Epithelial cell of proximal tubule (primary cell): ENCODE measurements around the gene PTAR1. TPM values are rescaled to one million over a fixed set of nuclear protein-coding genes. Genes with fewer than 3 reads are reported as not detected.
A peak's percentile ranks its signal among the peaks of the same experiment; 100 is the strongest.
"Not testable (repeated sequence)": the region's sequence is repeated elsewhere in the genome, so short reads cannot be mapped to it uniquely, and the experiment has no call there.

Experiments
- DNase-seq: peaks from one replicate; pipeline ENCODE4 v3.0.0-alpha.2; 2011; ENCODE audit warnings: low read depth
- H3K4me3 ChIP-seq: 2 replicates; pipeline ENCODE4 v1.5.1; 2011; ENCODE audit warnings: low read depth, mild to moderate bottlenecking, low read length
- total RNA-seq: library from RNA; depleted of rRNA; stranded (reverse); fragments of >200 nt; gene quantifications from 2 replicates; pipeline ENCODE4 v1.2.3, GENCODE V29; 2015
- TF ChIP-seq, protein P1 (sequence below): conservative IDR thresholded peaks from 2 replicates; pipeline ENCODE4 v1.5.1; 2012; ENCODE audit warnings: low read depth, mild to moderate bottlenecking, low read length

The PTAR1 gene
- total RNA-seq, 1 donor from 2014 or later, result 32.4 TPM

DNA sequence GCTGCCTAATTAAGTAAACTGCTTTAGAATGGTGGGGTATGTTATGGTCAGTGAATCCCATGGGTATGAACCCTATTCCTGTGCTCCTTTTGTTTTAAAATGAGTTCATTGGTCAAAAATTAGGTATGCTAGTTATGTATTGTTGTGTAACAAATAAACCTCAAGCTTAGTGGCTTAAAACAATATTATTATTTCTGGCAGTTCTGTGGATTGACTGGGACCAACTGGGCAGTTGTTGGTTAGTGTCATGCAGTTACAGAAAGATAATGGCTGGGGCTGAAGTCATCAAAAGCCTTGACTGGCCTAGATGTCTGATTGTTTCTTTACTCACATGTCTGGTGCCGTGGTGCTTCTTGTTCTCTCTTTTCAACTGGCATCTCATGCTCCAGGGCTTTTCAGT is 8.9 kb upstream of the PTAR1 start:
- no peak for DNase-seq
- TF ChIP-seq, protein P1, sequence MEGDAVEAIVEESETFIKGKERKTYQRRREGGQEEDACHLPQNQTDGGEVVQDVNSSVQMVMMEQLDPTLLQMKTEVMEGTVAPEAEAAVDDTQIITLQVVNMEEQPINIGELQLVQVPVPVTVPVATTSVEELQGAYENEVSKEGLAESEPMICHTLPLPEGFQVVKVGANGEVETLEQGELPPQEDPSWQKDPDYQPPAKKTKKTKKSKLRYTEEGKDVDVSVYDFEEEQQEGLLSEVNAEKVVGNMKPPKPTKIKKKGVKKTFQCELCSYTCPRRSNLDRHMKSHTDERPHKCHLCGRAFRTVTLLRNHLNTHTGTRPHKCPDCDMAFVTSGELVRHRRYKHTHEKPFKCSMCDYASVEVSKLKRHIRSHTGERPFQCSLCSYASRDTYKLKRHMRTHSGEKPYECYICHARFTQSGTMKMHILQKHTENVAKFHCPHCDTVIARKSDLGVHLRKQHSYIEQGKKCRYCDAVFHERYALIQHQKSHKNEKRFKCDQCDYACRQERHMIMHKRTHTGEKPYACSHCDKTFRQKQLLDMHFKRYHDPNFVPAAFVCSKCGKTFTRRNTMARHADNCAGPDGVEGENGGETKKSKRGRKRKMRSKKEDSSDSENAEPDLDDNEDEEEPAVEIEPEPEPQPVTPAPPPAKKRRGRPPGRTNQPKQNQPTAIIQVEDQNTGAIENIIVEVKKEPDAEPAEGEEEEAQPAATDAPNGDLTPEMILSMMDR, result no peak
- no peak overlapping the region for H3K4me3 ChIP-seq

DNA sequence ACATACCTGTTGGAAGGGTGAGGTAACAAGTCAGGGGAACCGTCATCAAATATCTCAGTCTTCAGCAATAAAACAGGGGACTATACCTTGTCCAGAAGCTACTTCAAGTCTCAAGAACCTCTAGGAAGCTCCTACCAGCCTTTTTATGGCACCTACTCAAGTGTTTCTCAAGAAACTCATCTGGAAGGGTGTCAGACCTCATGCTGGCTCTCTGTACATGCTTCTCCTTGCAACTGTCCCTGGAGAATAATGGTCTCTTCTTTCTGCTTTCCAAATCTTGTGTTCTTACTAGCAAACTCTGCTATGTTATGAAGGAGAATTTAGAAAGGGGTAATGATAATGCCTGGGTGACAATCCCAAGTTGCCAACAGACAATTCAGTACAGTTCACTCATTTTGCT is 8.3 kb upstream of the PTAR1 start:
- no peak overlapping the region for H3K4me3 ChIP-seq
- TF ChIP-seq, protein P1, result no peak
- no peak for DNase-seq

DNA sequence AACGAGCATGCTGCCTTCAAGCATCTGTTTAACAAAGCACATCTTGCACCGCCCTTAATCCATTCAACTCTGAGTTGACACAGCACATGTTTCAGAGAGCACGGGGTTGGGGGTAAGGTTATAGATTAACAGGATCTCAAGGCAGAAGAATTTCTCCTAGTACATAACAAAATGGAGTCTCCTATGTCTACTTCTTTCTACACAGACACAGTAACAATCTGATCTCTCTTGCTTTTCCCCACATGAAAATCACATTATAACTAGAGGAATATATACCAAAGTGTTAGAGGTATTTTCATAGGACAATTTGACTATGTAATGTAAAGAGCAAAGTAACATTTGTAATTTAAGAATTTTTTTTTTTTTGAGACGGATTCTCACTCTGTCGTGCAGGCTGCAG is 4.1 kb upstream of the PTAR1 start:
- not testable (repeated sequence) for H3K4me3 ChIP-seq, DNase-seq

DNA sequence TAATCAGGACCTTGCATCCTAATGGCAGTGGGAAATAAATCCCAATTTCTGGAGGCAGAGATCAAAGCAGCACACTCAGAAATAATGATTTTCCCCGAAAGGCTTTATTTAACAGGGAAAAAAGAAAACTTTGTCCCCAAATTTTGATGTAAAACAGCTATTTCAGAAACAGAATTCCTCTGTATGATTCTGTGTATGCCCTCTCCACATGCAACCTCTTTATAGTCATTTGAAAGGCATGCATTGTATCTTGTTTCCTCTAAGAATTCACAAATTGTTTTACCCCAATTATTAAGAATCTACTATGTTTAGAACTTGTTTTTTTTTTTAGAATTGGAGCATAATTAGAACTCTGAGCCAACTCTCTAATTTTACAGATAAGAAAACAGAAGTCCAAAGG is 2.7 kb upstream of the PTAR1 start:
- TF ChIP-seq, protein P1, result no peak
- H3K4me3 ChIP-seq, result no peak overlapping the region
- DNase-seq, result no peak

DNA sequence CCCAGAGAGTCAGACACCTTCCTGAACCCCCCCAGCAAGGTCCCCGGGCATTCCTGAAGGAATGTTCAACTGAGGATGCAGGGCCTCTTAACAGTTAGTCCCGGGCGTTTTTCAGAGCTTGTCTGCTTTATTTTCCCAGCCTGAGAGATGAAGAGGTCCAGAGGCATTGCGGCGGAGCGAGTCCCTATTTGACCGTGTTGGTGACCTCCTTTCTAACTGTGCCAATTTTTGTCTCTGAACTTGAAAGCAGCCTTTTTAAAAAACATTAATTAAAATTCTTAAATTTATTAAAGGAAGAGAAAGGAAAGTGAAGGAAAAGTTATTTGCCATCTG is 433 bp upstream of the PTAR1 start:
- no peak for DNase-seq
- peak overlapping the region; percentile 78 for H3K4me3 ChIP-seq
- TF ChIP-seq, protein P1, result no peak

DNA sequence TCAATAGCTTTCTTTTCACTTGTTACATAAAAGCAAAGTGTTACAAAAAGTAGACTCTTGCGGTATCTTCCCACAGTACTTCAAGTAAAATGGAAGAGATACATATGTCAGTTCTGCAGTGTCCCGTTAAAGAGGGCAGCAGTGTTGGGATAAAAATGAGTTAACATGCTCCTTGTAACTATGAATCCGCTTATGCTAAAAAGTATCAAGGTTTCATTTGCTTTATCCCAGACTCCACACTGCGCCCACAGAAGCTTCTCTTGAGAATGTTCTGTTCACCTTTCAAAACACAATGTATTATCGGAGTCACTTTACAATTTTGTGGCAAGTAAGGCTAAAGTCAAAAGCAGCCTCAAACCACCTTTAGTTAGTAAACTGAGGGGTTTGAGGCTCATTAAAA is 790 bp downstream of the PTAR1 start:
- H3K4me3 ChIP-seq, result peak overlapping the region; percentile 78
- no peak for DNase-seq

DNA sequence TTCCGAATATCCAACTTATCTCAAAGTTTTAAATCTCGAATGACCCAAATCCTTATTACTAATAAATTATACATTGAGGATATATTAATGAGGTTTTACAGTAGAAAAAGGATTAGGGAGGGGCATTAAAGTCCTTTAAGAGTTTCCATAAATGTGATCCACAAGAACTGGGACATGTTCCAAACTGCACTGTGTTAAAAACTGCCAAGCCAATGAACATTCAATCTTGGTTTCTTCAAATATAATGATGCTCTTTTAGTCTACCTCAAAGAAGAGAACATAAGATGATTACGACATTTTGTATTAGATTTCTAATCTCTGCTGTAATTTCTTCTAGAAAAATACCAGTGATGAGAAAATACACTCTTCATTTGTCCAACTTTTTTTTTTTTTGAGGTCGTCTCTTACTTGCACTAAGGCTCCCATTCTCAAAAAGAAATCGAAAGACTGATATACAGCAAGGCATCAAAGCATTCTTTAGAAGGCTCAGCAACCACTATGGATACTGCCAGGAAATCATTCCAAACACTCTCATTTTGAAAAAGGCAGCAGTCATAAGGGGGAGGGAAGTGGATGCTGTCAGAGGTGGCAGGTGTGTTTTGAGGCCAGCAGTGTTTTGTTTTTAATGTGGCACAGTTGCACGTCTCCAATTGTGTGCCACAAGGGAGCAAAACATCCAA is 1.7 kb downstream of the PTAR1 start:
- no peak for DNase-seq
- TF ChIP-seq, protein P1, result no peak

More for the DNA sequence above, 790 bp downstream of the PTAR1 start:
- TF ChIP-seq, protein P1, result no peak

More for the DNA sequence above, 1.7 kb downstream of the PTAR1 start:
- peak overlapping the region; percentile 78 for H3K4me3 ChIP-seq
